SK-N-SH (cell line): ENCODE results near the gene TTC31. TPM values are rescaled to one million over a fixed set of nuclear protein-coding genes. Genes with fewer than 3 reads are reported as not detected.

Experiments used
- CTCF ChIA-PET: fragments of 300-600, 350-600 bp; formaldehyde crosslinking; extraction: SDS; loops from one replicate; lab custom pipeline; 2021; lab: Yijun Ruan, JAX
- POLR2A ChIA-PET: fragments of 350-600 bp; sonication (Branson Sonifier 250); formaldehyde crosslinking; extraction: SDS; loops from one replicate; lab custom pipeline; 2020; ENCODE audit warnings: antibody characterized with exemption, inconsistent platforms; lab: Yijun Ruan, JAX
- DNase-seq: peaks from one replicate; pipeline ENCODE4 v3.0.0; 2012
- H2AFZ ChIP-seq: fragments of 200-600 bp; sonication (generic); 2 replicates; pipeline ENCODE4 v1.8.1; 2016; ENCODE audit warnings: antibody characterized with exemption, mild to moderate bottlenecking, low read depth
- H3F3A ChIP-seq: fragments of 200-600 bp; sonication (generic); replicated peaks from 2 replicates; pipeline ENCODE3; 2016; ENCODE audit warnings: antibody characterized with exemption, mild to moderate bottlenecking; ENCODE audit not compliant: insufficient read depth
- H3K27ac ChIP-seq, 2 experiments: fragments of 200-500 bp in 1 of 2; fragments of 200-600 bp in 1 of 2; sonication (Bioruptor generic) in 1 of 2; sonication (generic), shearing (Covaris generic) in 1 of 2; 2 replicates each; pipeline versions ENCODE4 v1.5.1 to v1.6.1; 2014 to 2016; ENCODE audit warnings: low read depth in 2 of 2, inconsistent platforms in 1 of 2, low read length in 1 of 2, mild to moderate bottlenecking in 1 of 2, mixed read lengths in 1 of 2
- H3K27me3 ChIP-seq: fragments of 200-600 bp; sonication (generic), shearing (Covaris generic); 2 replicates; pipeline ENCODE4 v1.6.1; 2016; ENCODE audit warnings: mixed run types; ENCODE audit not compliant: insufficient read depth
- H3K36me3 ChIP-seq, 2 experiments: fragments of 200-500 bp in 1 of 2; fragments of 200-600 bp in 1 of 2; sonication (Bioruptor generic) in 1 of 2; sonication (generic) in 1 of 2; replicated peaks in 1 of 2; 2 replicates each; pipeline versions ENCODE3 to v1.5.1; 2014 to 2016; ENCODE audit warnings: low read length in 1 of 2, mild to moderate bottlenecking in 1 of 2; ENCODE audit not compliant: insufficient read depth in 2 of 2, control insufficient read depth in 1 of 2
- H3K4me1 ChIP-seq, 2 experiments: fragments of 200-500 bp in 1 of 2; fragments of 200-600 bp in 1 of 2; sonication (Bioruptor generic) in 1 of 2; sonication (generic), shearing (Covaris generic) in 1 of 2; 2 replicates each; pipeline versions ENCODE4 v1.5.1 to v1.6.1; 2014 to 2016; ENCODE audit warnings: low read depth in 1 of 2, low read length in 1 of 2, mixed run types in 1 of 2; ENCODE audit not compliant: insufficient read depth in 2 of 2, control insufficient read depth in 1 of 2
- H3K4me2 ChIP-seq: fragments of 200-600 bp; sonication (generic), shearing (Covaris generic); 2 replicates; pipeline ENCODE4 v1.6.1; 2017; ENCODE audit warnings: mixed run types
- H3K4me3 ChIP-seq, 2 experiments: fragments of 200-500 bp in 1 of 2; fragments of 200-600 bp in 1 of 2; sonication (Bioruptor generic) in 1 of 2; sonication (generic), shearing (Covaris generic) in 1 of 2; 2 replicates each; pipeline versions ENCODE4 v1.5.1 to v1.8.1; 2014 to 2016; ENCODE audit warnings: low read depth in 2 of 2, inconsistent platforms in 1 of 2, low read length in 1 of 2, mild to moderate bottlenecking in 1 of 2, mixed read lengths in 1 of 2, moderate library complexity in 1 of 2
- H3K79me2 ChIP-seq: fragments of 200-600 bp; sonication (generic); 2 replicates; pipeline ENCODE4 v1.8.1; 2017; ENCODE audit warnings: mild to moderate bottlenecking; ENCODE audit not compliant: insufficient read depth
- H3K9ac ChIP-seq: fragments of 200-600 bp; sonication (generic); 2 replicates; pipeline ENCODE4 v1.6.1; 2017; ENCODE audit warnings: mixed run types
- H3K9me2 ChIP-seq: fragments of 200-600 bp; sonication (generic); 2 replicates; pipeline ENCODE4 v1.6.1; 2017; ENCODE audit warnings: mixed run types
- H3K9me3 ChIP-seq: fragments of 200-600 bp; sonication (generic); 2 replicates; pipeline ENCODE4 v1.6.1; 2017; ENCODE audit warnings: mixed run types, mild to moderate bottlenecking, moderate library complexity
- H4K20me1 ChIP-seq: fragments of 200-600 bp; sonication (generic); 2 replicates; pipeline ENCODE4 v1.6.1; 2017; ENCODE audit warnings: mild to moderate bottlenecking, mixed run types; ENCODE audit not compliant: insufficient read depth
- CHD2 ChIP-seq: fragments of 150-350 bp; IDR thresholded peaks from 2 replicates; pipeline ENCODE4 v1.6.1; 2018; ENCODE audit warnings: low read length; ENCODE audit not compliant: partially characterized antibody
- EP300 ChIP-seq, 2 experiments: IDR thresholded peaks; 2 replicates each; pipeline versions ENCODE4 v1.4.0 to v1.6.1; 2012; ENCODE audit warnings: borderline replicate concordance in 1 of 2, low read depth in 1 of 2, low read length in 1 of 2
- FOXM1 ChIP-seq: IDR thresholded peaks from 2 replicates; pipeline ENCODE4 v1.4.0; 2012; ENCODE audit warnings: low read depth, mild to moderate bottlenecking
- MEF2A ChIP-seq: IDR thresholded peaks from 2 replicates; pipeline ENCODE4 v1.4.0; 2012; ENCODE audit warnings: low read depth, borderline replicate concordance
- MXI1 ChIP-seq: IDR thresholded peaks from 2 replicates; pipeline ENCODE4 v1.6.1; 2012; ENCODE audit warnings: mild to moderate bottlenecking, low read depth, low read length, improper control_type of control experiment
- SIN3A ChIP-seq: IDR thresholded peaks from 2 replicates; pipeline ENCODE4 v1.6.1; 2012; ENCODE audit warnings: low read depth, mild to moderate bottlenecking, low read length, moderate library complexity, borderline replicate concordance
- TEAD4 ChIP-seq: IDR thresholded peaks from 2 replicates; pipeline ENCODE4 v1.4.0; 2012; ENCODE audit warnings: mild to moderate bottlenecking, borderline replicate concordance; ENCODE audit not compliant: insufficient read depth
- YY1 ChIP-seq: IDR thresholded peaks from 2 replicates; pipeline ENCODE4 v1.4.0; 2012; ENCODE audit warnings: low read depth, mild to moderate bottlenecking
- WGBS: methylation state at CpG from one replicate; pipeline ENCODE4 v1.1.6; 2017; ENCODE audit warnings: low lambda C conversion rate; 5-methylcytosine and 5-hydroxymethylcytosine counted together
- polyA plus RNA-seq, 3 experiments: library from polyadenylated mRNA; depleted of rRNA; stranded (reverse); fragments of >200 nt; gene quantifications; 2 replicates each; pipeline ENCODE4 v1.2.3, GENCODE V29; 2012
- TF ChIP-seq, protein P1 (sequence below): fragments of 150-350 bp; IDR thresholded peaks from 2 replicates; pipeline ENCODE4 v1.6.1; 2016; ENCODE audit warnings: mild to moderate bottlenecking, low read depth, low read length
- TF ChIP-seq, protein P2 (sequence below): IDR thresholded peaks from 2 replicates; pipeline ENCODE4 v1.4.0; 2012; ENCODE audit warnings: low read depth

The TTC31 gene
- polyA plus RNA-seq, 1 of the 3 experiments (the other 2 are of a cell fraction), result 27.9 TPM

DNA sequence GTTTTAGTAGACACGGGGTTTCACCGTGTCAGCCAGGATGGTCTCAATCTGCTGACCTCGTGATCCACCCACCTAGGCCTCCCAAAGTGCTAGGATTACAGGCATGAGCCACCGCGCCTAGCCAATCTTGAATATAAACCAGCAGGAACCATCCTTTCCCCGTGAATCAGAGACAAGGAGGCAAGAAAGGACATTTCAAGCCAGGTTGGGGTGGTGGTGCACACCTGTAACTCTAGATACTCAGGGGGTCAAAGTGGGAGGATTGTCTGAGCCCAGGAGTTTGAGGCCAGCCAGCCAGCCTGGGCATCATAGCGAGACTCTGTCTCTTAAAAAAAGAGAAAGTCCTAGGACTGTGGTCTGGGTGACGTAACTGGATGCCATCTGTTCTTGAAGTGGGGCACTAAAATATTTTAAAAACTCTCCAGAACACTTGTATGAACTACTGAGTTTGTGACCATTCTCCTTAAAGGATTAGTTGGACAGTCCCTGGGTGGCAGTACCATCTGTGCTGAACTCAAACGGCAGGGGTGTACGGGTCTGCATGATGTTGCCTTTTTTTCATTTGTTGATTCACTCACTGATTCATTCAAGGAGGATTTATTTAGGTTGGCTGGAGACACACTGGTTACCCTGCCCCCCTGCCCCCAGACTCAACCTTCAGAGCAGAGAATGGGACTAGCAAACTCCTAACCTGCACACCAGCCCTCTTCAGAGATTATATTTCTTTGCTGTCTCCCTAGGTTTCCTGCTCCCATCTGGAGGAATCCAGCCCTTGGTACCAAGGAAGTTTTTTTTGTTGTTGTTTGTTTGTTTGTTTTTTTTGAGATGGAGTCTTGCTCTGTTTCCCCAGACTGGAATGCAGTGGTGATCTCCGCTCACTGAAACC, 28.5 kb downstream of the TTC31 start:
- no peaks in the 10 kb centered on the region for H4K20me1 ChIP-seq
- no peaks in the 10 kb centered on the region for H3K9me3 ChIP-seq
- WGBS, result 67% methylated on average over 11 of the region's 11 CpGs
- H3K9me2 ChIP-seq, result no peaks in the 10 kb centered on the region
- H3K36me3 ChIP-seq, result peaks cover 0 to 3% of the 10 kb centered on the region in 2 experiments
- H3K4me3 ChIP-seq, result no peak overlapping the region
- H3K9ac ChIP-seq, result no peak overlapping the region
- no peak overlapping the region for H2AFZ ChIP-seq
- peaks cover 32% of the 10 kb centered on the region; the same call in 1 of the 2 replicates for H3K79me2 ChIP-seq
- H3K27me3 ChIP-seq, result no peaks in the 10 kb centered on the region
- H3K27ac ChIP-seq, result peak overlapping the region in 1 of 2 experiments; percentile 3; a peak in 1 of 4 replicates
- DNase-seq, result no peak
- H3F3A ChIP-seq, result peaks cover 25% of the 10 kb centered on the region
- H3K4me2 ChIP-seq, result no peak overlapping the region
- POLR2A ChIA-PET, result interaction anchor here (0.7 to 1.7 kb wide), 4 partner anchors 11 to 230 kb away, joined by 5 to 9 read pairs (median 6); partner anchors contain the start of gene LBX2
- peaks cover 17 to 30% of the 10 kb centered on the region in 2 experiments; a peak in 3 of 4 replicates for H3K4me1 ChIP-seq
- TF ChIP-seq, protein P1, sequence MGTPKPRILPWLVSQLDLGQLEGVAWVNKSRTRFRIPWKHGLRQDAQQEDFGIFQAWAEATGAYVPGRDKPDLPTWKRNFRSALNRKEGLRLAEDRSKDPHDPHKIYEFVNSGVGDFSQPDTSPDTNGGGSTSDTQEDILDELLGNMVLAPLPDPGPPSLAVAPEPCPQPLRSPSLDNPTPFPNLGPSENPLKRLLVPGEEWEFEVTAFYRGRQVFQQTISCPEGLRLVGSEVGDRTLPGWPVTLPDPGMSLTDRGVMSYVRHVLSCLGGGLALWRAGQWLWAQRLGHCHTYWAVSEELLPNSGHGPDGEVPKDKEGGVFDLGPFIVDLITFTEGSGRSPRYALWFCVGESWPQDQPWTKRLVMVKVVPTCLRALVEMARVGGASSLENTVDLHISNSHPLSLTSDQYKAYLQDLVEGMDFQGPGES, result no peak
- TF ChIP-seq TEAD4 (no peak), YY1 (no peak)
- CTCF ChIA-PET, result interaction anchor here (0.9 to 5.6 kb wide), 4 partner anchors 15 to 76 kb away, joined by 3 to 80 read pairs (median 22); partner anchors contain the start of genes AUP1, CCDC142, DQX1 and HTRA2

DNA sequence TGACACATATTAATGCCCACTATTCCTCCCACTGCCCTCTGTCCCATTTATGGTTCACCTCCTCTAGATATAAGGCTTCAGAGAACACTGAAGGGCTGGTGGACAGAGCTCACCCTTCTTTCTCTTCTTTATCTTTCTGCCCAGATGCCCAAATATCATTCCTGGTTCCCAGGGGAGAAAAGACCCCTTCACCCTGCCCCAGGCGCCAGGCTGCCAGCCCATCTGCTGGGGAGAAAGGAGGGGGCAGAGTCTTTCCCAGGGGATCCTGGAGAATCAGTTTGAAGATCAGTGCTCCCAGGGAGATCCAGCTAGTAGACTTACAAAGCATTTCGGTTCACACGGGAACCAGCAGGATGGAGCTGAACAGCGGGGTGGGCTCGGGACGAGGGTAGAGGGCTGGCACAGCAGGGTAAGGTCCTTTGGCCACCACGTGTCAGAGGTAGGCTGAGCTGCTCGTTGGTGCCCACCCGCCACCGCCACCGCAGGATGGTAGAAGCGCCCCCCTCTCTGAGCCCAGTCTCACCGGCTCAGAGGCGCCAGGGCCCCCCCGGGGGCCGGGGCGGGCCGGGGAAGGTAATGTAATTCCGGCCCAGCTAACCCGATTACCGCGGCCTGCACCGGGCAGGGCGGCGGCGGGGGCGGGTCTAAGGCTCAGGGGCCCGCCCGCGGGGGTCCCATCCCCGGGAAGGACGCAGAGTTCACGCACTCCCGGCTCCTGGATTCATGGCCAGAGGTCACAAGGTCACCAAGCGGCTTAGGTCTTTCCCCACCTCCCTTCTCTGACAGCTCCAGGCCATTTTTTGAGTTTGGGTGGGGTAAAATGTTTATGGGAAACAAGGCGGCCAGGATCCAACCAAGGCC, 30.1 kb downstream of the TTC31 start:
- POLR2A ChIA-PET, result interaction anchor here (0.6 to 1.9 kb wide), 7 partner anchors 8 to 55 kb away, joined by 3 to 7 read pairs (median 4); partner anchors contain the start of genes CCDC142, TTC31 and WBP1
- TF ChIP-seq TEAD4 (0 out of 2 replicates have a peak, but pooled peaks have one; percentile 38), CHD2 (peak; percentile 40), EP300 (IDR thresholded peaks at IDR 0.05; ENCODE audit: borderline replicate concordance in 1 of 2, low read depth in 1 of 2, low read length in 1 of 2) (peak; percentile 43 to 80; a peak in 3 of 4 replicates), MXI1 (peak; percentile 86), SIN3A (0 out of 2 replicates have a peak, but pooled peaks have one; percentile 11), MEF2A (no peak), FOXM1 (0 out of 2 replicates have a peak, but pooled peaks have one; percentile 16)
- TF ChIP-seq, protein P2, sequence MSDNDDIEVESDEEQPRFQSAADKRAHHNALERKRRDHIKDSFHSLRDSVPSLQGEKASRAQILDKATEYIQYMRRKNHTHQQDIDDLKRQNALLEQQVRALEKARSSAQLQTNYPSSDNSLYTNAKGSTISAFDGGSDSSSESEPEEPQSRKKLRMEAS, result no peak
- Histone ChIP-seq H3K9me3 (no peaks in the 10 kb centered on the region), H3K4me3 (peak overlapping the region; percentile 68 to 90), H3K9ac (peak overlapping the region; percentile 71), H3K27ac (peak overlapping the region; percentile 53 to 95; a peak in 3 of 4 replicates), H3F3A (peaks cover 28% of the 10 kb centered on the region), H3K9me2 (no peaks in the 10 kb centered on the region), H3K79me2 (peaks cover 23% of the 10 kb centered on the region; the same call in 1 of the 2 replicates), H2AFZ (peak overlapping the region; percentile 90), H3K36me3 (peaks cover 4% of the 10 kb centered on the region in 2 experiments), H3K4me1 (peaks cover 16 to 25% of the 10 kb centered on the region in 2 experiments; a peak in 3 of 4 replicates), H3K4me2 (peak overlapping the region; percentile 99), H4K20me1 (no peaks in the 10 kb centered on the region), H3K27me3 (no peaks in the 10 kb centered on the region)
- CTCF ChIA-PET, result interaction anchor here (0.7 to 3.1 kb wide), 9 partner anchors 9 to 263 kb away, joined by 3 to 14 read pairs (median 3); partner anchors contain the start of genes CCDC142 and TTC31
- DNase-seq, result peak; percentile 92
- 16% methylated on average over 16 of the region's 36 CpGs for WGBS
